GM18517 (cell line): ENCODE measurements around the gene XYLB.

Experiments
- ATAC-seq: cut with Tn5 transposase; IDR thresholded peaks from one replicate; pipeline ENCODE4 v1.9.1; 2021; ENCODE audit warnings: mild to moderate bottlenecking, moderate library complexity; ENCODE audit not compliant: unreplicated experiment

XYLB gene

GRCh38 chr3:38361496-38361895, 14.9 kb downstream of the XYLB start:
- ATAC-seq, result no peak

- no peak for ATAC-seq
Measured at GRCh38 chr3:38362825-38363224, 16.2 kb downstream of the XYLB start.

- no peak for ATAC-seq
Measured at GRCh38 chr3:38364721-38365400, 18.3 kb downstream of the XYLB start.

GRCh38 chr3:38365469-38366062, 19.0 kb downstream of the XYLB start:
- ATAC-seq, result no peak

DNA sequence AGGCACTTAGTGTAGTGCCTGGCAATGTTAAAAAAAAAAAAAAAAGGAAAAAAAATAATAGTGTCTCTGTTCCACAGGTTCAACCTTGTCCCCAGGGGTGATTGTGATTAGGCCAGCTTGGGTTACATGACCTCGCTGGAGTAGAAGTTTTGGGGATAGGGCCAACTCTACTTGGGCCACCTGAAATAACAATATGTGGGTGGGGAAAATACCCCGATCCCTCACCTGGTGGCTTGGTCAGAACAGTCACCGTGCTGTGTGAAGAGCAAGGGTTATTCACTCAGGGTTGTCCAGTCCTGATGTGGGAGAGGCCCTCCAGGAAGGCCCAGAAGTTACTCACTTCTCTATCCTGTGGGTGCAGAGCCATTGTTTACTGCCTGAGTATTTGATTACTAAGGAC, 19.5 kb downstream of the XYLB start:
- ATAC-seq, result no peak

- ATAC-seq, result no peak
Measured at GRCh38 chr3:38367779-38368178, 21.2 kb downstream of the XYLB start.

DNA sequence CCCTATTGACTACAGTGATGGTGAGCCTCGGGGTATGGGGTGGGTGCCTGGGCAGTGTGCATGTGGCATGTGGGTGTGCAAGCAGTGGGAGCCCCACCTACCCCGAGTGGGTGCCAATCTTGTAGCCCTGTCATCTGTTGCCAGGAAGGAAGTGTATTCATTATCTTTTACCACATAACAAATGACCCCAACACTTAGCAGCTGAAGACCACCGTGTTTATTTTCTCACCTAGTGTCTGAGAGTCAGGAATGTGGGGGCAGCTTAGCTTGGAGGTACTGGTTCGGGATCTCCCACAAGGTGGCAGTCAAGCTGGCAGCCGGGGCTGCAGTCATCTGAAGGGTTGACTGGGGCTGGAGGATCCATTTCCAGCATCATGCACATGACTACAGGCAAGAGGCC, 21.7 kb downstream of the XYLB start:
- no peak for ATAC-seq

DNA sequence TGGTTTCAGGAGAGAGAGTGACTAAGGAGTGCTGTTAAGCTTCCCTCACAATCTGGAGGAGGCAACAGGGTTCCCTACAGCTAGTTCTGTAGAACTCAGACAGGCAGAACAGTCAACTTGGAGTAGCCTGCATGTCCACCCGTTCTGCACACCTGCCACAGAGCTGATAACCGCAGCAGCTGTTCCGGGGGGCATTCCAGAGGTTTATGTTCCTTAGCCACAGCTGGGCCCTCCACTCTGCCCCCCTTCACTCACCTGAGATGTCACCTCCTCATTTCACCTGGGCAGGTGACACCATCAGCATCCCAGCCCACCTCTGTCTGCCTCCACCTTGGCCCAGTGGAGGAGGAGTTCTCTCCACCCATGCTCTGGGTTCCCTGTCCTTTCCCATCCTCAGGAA, 22.6 kb downstream of the XYLB start:
- ATAC-seq, result no peak

GRCh38 chr3:38370149-38370548, 23.6 kb downstream of the XYLB start:
- ATAC-seq, result no peak

- ATAC-seq, result no peak
Measured at GRCh38 chr3:38370861-38371260, 24.3 kb downstream of the XYLB start.

- ATAC-seq, result no peak
Measured at GRCh38 chr3:38371541-38372213, 25.1 kb downstream of the XYLB start.

GRCh38 chr3:38372214-38372601, 25.6 kb downstream of the XYLB start:
- ATAC-seq, result no peak

- no peak for ATAC-seq
Measured at GRCh38 chr3:38374221-38374620, 27.6 kb downstream of the XYLB start.

- no peak for ATAC-seq
Measured at GRCh38 chr3:38375072-38375471, 28.5 kb downstream of the XYLB start.

GRCh38 chr3:38375488-38376097, 29.0 kb downstream of the XYLB start:
- ATAC-seq, result no peak

GRCh38 chr3:38376098-38376816, 29.7 kb downstream of the XYLB start:
- ATAC-seq, result no peak

GRCh38 chr3:38379201-38379770, 32.7 kb downstream of the XYLB start:
- ATAC-seq, result no peak

GRCh38 chr3:38382506-38383080, 36.0 kb downstream of the XYLB start:
- no peak for ATAC-seq

- ATAC-seq, result no peak
Measured at GRCh38 chr3:38383156-38383875, 36.7 kb downstream of the XYLB start.
